OCI-LY3 (cell line): ENCODE results near the gene RNF166.

Experiments
- H2AFZ ChIP-seq: fragments of 200-600, 300-600 bp; shearing (Covaris generic); 2 replicates; pipeline ENCODE4 v1.6.0; 2014; ENCODE audit warnings: antibody characterized with exemption, low read depth, low read length
- H3K27ac ChIP-seq: fragments of 200-600, 300-600 bp; sonication (generic); 2 replicates; pipeline ENCODE4 v1.5.1; 2014; ENCODE audit warnings: mild to moderate bottlenecking, low read length, moderate library complexity, mixed read lengths
- H3K27me3 ChIP-seq: fragments of 200-600, 300-600 bp; sonication (generic); 2 replicates; pipeline ENCODE4 v1.6.1; 2014; ENCODE audit warnings: low read depth, low read length, mixed read lengths
- H3K36me3 ChIP-seq: fragments of 200-600, 300-600 bp; sonication (generic); replicated peaks from 2 replicates; pipeline ENCODE3; 2014; ENCODE audit warnings: low read depth, low read length, mixed read lengths
- H3K4me1 ChIP-seq: fragments of 300-600, 200-600 bp; sonication (generic); 2 replicates; pipeline ENCODE4 v1.6.1; 2014; ENCODE audit warnings: low read length, mixed read lengths
- H3K4me2 ChIP-seq: fragments of 200-600, 300-600 bp; sonication (generic); 2 replicates; pipeline ENCODE4 v1.6.1; 2014; ENCODE audit warnings: low read length, mixed read lengths
- H3K4me3 ChIP-seq: fragments of 300-600, 200-600 bp; sonication (generic); 2 replicates; pipeline ENCODE4 v1.5.1; 2014; ENCODE audit warnings: antibody characterized with exemption, mild to moderate bottlenecking, low read length, moderate library complexity
- H3K79me2 ChIP-seq: fragments of 300-600, 200-600 bp; shearing (Covaris generic); 2 replicates; pipeline ENCODE4 v1.6.1; 2014; ENCODE audit warnings: mild to moderate bottlenecking, low read length, mixed read lengths
- H3K9ac ChIP-seq: fragments of 300-600, 200-600 bp; shearing (Covaris generic); 2 replicates; pipeline ENCODE4 v1.6.0; 2014; ENCODE audit warnings: mild to moderate bottlenecking, low read length, moderate library complexity
- H3K9me3 ChIP-seq: fragments of 200-600, 300-600 bp; shearing (Covaris generic); 2 replicates; pipeline ENCODE4 v1.6.1; 2014; ENCODE audit warnings: low read length, mixed read lengths; ENCODE audit not compliant: insufficient read depth
- H4K20me1 ChIP-seq: fragments of 200-600, 300-600 bp; sonication (generic); 2 replicates; pipeline ENCODE4 v1.6.1; 2016; ENCODE audit warnings: low read length, mixed read lengths; ENCODE audit not compliant: insufficient read depth
- EZH2phosphoT487 ChIP-seq: fragments of 200-600 bp; shearing (Covaris generic); IDR thresholded peaks from 2 replicates; pipeline ENCODE4 v1.6.1; 2018; ENCODE audit warnings: antibody characterized with exemption, mixed run types, low read depth
- TF ChIP-seq, protein P1 (sequence below): fragments of 200-600, 300-600 bp; sonication (generic); IDR thresholded peaks from 2 replicates; pipeline ENCODE4 v1.5.1; 2014; ENCODE audit warnings: antibody characterized with exemption, low read length, low read depth

Gene RNF166, protein sequence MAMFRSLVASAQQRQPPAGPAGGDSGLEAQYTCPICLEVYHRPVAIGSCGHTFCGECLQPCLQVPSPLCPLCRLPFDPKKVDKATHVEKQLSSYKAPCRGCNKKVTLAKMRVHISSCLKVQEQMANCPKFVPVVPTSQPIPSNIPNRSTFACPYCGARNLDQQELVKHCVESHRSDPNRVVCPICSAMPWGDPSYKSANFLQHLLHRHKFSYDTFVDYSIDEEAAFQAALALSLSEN

DNA sequence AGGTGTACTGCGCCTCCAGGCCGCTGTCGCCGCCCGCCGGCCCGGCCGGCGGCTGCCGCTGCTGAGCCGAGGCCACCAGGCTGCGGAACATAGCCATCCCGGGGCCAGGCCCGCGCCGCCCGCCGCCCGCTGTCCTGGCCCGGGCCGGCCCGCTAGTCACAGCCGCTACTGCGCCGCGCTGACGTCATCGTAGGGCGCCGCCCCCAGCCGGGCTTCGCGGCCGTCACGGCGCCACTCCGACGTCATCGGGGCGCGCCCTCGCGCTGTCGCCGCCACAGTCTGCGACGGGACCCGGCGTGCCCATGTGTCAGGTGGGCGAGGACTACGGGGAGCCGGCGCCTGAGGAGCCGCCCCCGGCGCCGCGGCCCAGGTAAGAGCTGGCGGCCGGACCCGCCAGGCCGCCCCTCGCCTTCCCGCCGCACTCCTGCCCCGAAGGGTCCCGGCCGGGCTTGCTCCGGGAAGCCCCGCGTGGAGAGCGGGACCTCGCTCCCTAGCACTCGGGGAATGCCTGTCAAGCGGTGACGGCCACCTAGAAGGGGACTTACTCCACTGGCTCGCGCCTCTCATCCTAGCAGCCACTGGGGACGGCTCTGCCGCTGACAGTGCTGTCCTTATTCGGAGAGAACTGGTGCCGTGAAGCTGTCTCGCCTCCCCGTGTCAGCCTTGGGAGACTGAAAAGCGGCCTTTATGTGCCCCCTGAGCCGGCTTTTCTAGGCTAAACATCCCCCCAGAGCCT, at the start of gene RNF166, which contains the start of gene CTU2:
Gene RNF166 (minus strand): TSS at position 180 of the 736 bp plus-strand sequence. CDS start 83 bp downstream, at position 97.
Gene CTU2 (plus strand): TSS at position 275 of the 736 bp plus-strand sequence. CDS start 28 bp downstream, at position 303.
- Histone ChIP-seq H4K20me1 (no peaks in the 10 kb centered on the region), H3K4me1 (peaks cover 18% of the 10 kb centered on the region), H3K27me3 (no peaks in the 10 kb centered on the region), H2AFZ (no peak within 1 kb of the TSS; the same call in 1 of the 2 replicates), H3K9ac (peak within 1 kb of the TSS; percentile 86), H3K4me3 (peak within 1 kb of the TSS; percentile 93), H3K4me2 (peak within 1 kb of the TSS; percentile 100), H3K9me3 (no peaks in the 10 kb centered on the region), H3K27ac (no peak within 1 kb of the TSS; the same call in 1 of the 2 replicates), H3K36me3 (peaks cover 3% of the 10 kb centered on the region), H3K79me2 (peaks cover 79% of the 10 kb centered on the region)
- TF ChIP-seq, protein P1, sequence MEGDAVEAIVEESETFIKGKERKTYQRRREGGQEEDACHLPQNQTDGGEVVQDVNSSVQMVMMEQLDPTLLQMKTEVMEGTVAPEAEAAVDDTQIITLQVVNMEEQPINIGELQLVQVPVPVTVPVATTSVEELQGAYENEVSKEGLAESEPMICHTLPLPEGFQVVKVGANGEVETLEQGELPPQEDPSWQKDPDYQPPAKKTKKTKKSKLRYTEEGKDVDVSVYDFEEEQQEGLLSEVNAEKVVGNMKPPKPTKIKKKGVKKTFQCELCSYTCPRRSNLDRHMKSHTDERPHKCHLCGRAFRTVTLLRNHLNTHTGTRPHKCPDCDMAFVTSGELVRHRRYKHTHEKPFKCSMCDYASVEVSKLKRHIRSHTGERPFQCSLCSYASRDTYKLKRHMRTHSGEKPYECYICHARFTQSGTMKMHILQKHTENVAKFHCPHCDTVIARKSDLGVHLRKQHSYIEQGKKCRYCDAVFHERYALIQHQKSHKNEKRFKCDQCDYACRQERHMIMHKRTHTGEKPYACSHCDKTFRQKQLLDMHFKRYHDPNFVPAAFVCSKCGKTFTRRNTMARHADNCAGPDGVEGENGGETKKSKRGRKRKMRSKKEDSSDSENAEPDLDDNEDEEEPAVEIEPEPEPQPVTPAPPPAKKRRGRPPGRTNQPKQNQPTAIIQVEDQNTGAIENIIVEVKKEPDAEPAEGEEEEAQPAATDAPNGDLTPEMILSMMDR, result no peak
- TF ChIP-seq EZH2phosphoT487, result no peak

DNA sequence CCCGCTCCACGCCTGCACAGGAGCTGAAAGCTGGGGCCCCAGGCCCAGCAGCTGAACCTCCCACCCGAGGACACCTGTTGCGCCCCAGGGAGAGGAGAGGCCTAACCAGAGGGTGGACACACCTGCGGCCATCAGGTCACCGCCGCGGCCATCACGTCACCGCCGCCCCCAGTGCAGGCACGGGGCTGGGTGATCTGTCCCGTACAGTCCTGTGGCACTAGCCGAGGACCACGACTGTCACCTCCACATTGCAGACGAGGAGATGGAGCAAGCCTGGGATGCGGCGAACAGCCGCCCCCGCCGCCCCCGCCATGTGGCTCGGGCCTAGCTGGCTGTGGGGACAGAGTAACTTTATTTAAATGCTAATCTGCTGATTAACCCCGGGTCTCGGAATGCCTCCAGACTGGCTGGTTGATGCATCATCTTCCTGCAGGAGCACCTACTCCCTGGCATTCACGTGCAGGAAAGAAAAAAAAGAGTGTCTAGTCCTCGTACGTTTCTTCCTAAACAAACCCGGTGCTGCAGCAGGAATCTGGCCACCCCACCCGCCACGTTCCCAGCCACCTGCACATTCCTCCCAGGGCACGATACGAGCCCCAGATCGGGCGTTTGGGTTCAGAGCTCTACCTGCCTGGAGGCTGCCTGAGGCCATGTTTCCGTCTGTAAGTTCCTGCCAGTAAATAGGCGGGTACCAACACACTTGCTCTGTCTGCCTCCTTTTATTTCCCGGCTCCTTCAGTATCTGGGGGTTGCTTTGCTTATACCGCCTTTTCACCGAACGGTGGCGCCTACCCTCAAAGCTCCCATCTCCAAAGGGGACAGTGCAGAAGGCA, 48.9 kb upstream of the RNF166 start:
- Histone ChIP-seq H3K27ac (no peak overlapping the region), H3K4me1 (peaks cover 21% of the 10 kb centered on the region), H2AFZ (no peak overlapping the region), H3K27me3 (no peaks in the 10 kb centered on the region), H3K79me2 (no peaks in the 10 kb centered on the region), H4K20me1 (no peaks in the 10 kb centered on the region), H3K9me3 (no peaks in the 10 kb centered on the region), H3K4me3 (no peak overlapping the region), H3K4me2 (no peak overlapping the region), H3K36me3 (no peaks in the 10 kb centered on the region), H3K9ac (no peak overlapping the region)
- TF ChIP-seq EZH2phosphoT487, result no peak
- TF ChIP-seq, protein P1, result peak; percentile 37

DNA sequence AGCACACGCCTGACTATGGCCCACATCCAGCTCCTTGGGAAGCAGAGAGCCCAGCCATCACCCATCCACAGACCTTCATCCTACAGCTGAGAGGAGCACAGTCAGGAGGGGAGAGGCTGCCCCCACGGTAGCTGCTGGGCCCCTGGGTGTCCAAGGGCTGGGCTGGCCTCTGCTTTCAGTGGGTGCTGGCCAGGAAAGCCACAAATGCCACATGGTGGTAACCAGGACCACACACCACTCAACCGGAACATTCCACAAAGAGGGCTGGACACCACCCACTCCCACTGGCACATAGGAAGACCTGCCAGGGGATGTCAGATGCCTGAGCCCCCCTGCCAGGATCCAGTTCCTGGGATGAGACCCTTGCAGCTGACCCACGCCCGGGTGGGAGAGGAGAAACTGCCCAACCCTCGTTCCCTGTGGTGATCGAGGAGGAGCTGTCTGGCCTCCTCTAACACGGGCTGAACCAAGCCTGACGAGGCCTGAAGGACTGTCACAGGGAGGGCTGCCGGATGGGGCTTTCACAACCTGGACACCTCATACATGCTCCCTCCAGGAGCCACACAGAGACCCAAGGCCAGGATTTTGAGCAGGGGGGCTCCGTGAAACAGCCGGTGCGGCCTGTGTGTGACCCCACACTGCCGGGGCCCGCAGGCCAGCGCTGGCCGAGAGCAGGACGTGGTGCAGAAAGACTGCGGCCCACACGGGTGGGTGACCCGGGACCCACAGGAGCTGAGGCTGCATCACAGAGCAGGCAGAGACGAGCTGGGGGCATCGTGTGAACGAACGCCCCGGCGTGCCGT, 48.1 kb upstream of the RNF166 start:
- no peaks in the 10 kb centered on the region for H3K27me3 ChIP-seq
- H3K4me2 ChIP-seq, result no peak overlapping the region
- H4K20me1 ChIP-seq, result no peaks in the 10 kb centered on the region
- no peak overlapping the region for H3K4me3 ChIP-seq
- peaks cover 13% of the 10 kb centered on the region for H3K4me1 ChIP-seq
- TF ChIP-seq EZH2phosphoT487, result no peak
- TF ChIP-seq, protein P1, result no peak
- no peaks in the 10 kb centered on the region for H3K79me2 ChIP-seq
- no peak overlapping the region for H3K9ac ChIP-seq
- no peaks in the 10 kb centered on the region for H3K36me3 ChIP-seq
- H2AFZ ChIP-seq, result no peak overlapping the region
- H3K9me3 ChIP-seq, result no peaks in the 10 kb centered on the region
- no peak overlapping the region for H3K27ac ChIP-seq
